Adrenal gland (tissue), 12 donors: ENCODE results near the gene MAP3K7. TPM values are rescaled to one million over a fixed set of nuclear protein-coding genes. Genes with fewer than 3 reads are reported as not detected.

ENCODE experiments used
- DNase-seq, 7 donors: peaks; one replicate each; pipeline ENCODE4 v3.0.0-alpha.2; 2019 to 2020
- H3K27ac ChIP-seq, 5 donors: fragments of 200-600 bp; sonication (generic) in 4 of 5; 1 replicate in 3 of 5; 2 replicates in 2 of 5; pipeline versions ENCODE4 v1.5.1 to v1.8.0; 2016 to 2020; ENCODE audit warnings: mild to moderate bottlenecking in 1 of 5
- H3K27me3 ChIP-seq: fragments of 200-600 bp; 2 replicates; pipeline ENCODE4 v1.8.0; 2021
- H3K36me3 ChIP-seq, 2 donors: fragments of 200-600 bp; replicated peaks in 1 of 2; 1 replicate in 1 of 2; 2 replicates in 1 of 2; pipeline versions ENCODE4 v1.5.1 to v1.8.0; 2018 to 2022
- H3K4me1 ChIP-seq, 2 donors: fragments of 200-600 bp; replicated peaks in 1 of 2; 1 replicate in 1 of 2; 2 replicates in 1 of 2; pipeline versions ENCODE4 v1.5.1 to v1.8.0; 2018 to 2021
- H3K4me3 ChIP-seq, 4 donors: fragments of 200-600 bp; sonication (generic) in 3 of 4; one replicate each; pipeline ENCODE4 v1.5.1; 2016 to 2018
- H3K9me3 ChIP-seq, 3 donors: fragments of 200-600 bp; sonication (generic) in 1 of 3; replicated peaks in 1 of 3; 1 replicate in 2 of 3; 2 replicates in 1 of 3; pipeline versions ENCODE4 v1.5.1 to v1.8.0; 2016 to 2021
- POLR2A ChIP-seq, 2 donors: fragments of 450-650 bp; IDR thresholded peaks; one replicate each; pipeline ENCODE4 v1.6.1; 2017; ENCODE audit warnings: antibody characterized with exemption in 2 of 2, mild to moderate bottlenecking in 2 of 2, moderate library complexity in 1 of 2
- WGBS, 4 donors: extraction: QIAGEN DNeasy Blood & Tissue Kit in 2 of 4; methylation state at CpG; one replicate each; pipeline versions ENCODE4 v1.1.5 to v1.1.7; 2013 to 2017; 5-methylcytosine and 5-hydroxymethylcytosine counted together
- intact Hi-C, 2 donors: fragments of 100-400 bp; cut with DNase I; formaldehyde crosslinking; loops; one replicate each; pipeline versions ENCODE4 v1.14.1 to v1.15.0; 2022 to 2023
- polyA plus RNA-seq, 3 donors: library from polyadenylated mRNA; stranded (reverse); fragments of 200-250 nt in 2 of 3; fragments of 350-450 nt in 1 of 3; fragmentation: Illumina TruSeq in 1 of 3; extraction: RNeasy Lipid Tissue Mini Kit (QIAGEN cat#74804) in 1 of 3; gene quantifications; one replicate each; pipeline ENCODE4 v1.2.3, GENCODE V29; 2013 to 2014
- total RNA-seq, 9 donors: library from RNA; depleted of rRNA in 4 of 9; stranded (reverse); fragments of >200 nt in 4 of 9; fragments of 120-200 nt in 1 of 9; fragmentation: NEBNext Ultra II Directional in 1 of 9; extraction: Animal tissue kit (Norgen Biotek cat#: 25700) in 1 of 9; gene quantifications; one replicate each; pipeline versions ENCODE4 v1.1.0 to v1.2.4, GENCODE V29; 2013 to 2023
- TF ChIP-seq, protein P1 (sequence below), 6 experiments: fragments of 450-650 bp in 4 of 6; fragments of 200-600 bp in 2 of 6; sonication (generic) in 1 of 6; IDR thresholded peaks; 1 replicate in 5 of 6; 2 replicates in 1 of 6; pipeline versions ENCODE4 v1.5.1 to v1.8.0; 2016 to 2021; ENCODE audit warnings: antibody characterized with exemption in 6 of 6, mild to moderate bottlenecking in 2 of 6, moderate library complexity in 1 of 6
- donor health status: healthy with polysubstance abuse.
- donor health status: Bipolar disorder and iron deficiency.
- donor health status: DM: yes; HTN: yes; CAD: no.
- donor health status: DM: no; HTN: no; CAD: no.
- donor health status: DM: no; HTN: no; CAD: no.
- donor health status: DM: yes; HTN: yes; CAD: no.

The MAP3K7 gene
- total and polyA plus RNA-seq, 12 donors = 14.4 to 35.1 (median 21.1) TPM

DNA sequence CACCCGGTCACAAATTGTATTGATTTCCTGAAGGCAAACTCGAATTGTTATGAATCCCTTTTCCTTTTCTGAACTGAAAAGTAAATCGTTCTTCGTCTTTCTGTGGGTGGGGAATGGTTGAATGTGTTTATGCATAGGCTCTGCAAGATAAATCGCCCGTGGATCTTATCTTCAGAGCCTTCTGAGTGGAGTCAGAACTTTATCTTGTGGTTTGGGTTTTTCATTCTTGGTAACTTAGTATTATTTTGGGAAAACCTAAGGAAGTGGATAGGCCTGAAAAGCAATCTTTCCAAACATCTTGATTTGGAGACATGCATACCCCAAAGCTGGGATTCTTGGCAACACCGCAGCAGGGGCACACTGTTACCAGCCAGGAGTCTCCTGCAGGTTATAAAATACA lies 122.4 kb downstream of the MAP3K7 start:
- H3K27ac ChIP-seq = no peak overlapping the region
- WGBS, 4 donors = 85 to 87% (median 86%) methylated on average over 7 of the region's 7 CpGs
- TF ChIP-seq, protein P1, sequence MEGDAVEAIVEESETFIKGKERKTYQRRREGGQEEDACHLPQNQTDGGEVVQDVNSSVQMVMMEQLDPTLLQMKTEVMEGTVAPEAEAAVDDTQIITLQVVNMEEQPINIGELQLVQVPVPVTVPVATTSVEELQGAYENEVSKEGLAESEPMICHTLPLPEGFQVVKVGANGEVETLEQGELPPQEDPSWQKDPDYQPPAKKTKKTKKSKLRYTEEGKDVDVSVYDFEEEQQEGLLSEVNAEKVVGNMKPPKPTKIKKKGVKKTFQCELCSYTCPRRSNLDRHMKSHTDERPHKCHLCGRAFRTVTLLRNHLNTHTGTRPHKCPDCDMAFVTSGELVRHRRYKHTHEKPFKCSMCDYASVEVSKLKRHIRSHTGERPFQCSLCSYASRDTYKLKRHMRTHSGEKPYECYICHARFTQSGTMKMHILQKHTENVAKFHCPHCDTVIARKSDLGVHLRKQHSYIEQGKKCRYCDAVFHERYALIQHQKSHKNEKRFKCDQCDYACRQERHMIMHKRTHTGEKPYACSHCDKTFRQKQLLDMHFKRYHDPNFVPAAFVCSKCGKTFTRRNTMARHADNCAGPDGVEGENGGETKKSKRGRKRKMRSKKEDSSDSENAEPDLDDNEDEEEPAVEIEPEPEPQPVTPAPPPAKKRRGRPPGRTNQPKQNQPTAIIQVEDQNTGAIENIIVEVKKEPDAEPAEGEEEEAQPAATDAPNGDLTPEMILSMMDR (IDR thresholded peaks at IDR 0.05) = no peak
- TF ChIP-seq POLR2A (IDR thresholded peaks at IDR 0.05) = no peak

DNA sequence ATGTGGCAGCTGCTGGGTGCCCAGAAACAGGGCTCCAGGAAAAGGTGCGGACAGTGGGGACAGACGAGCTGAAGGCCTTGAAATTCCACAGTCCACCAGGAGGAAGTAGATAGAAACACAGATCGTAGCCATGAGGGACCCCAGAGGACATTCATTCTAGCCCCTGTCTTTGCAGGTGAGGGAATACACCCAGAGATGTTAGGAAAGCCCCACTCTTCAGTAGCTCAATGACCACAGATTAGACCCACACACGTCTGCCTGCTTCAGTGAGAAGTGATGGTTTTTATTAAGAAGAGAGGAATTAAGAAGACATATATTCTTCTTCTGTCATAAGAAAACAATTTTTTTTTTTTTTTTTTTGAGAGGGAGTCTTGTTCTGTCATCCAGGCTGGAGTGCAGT lies 123.0 kb downstream of the MAP3K7 start:
- Histone ChIP-seq H3K27me3 (no peaks in the 10 kb centered on the region), H3K4me3 (no peak overlapping the region), H3K4me1 (no peaks in the 10 kb centered on the region), H3K27ac (no peak overlapping the region), H3K36me3 (no peaks in the 10 kb centered on the region), H3K9me3 (no peaks in the 10 kb centered on the region)
- no peak for DNase-seq
- TF ChIP-seq POLR2A (IDR thresholded peaks at IDR 0.05) = no peak
- TF ChIP-seq, protein P1 (IDR thresholded peaks at IDR 0.05) = no peak
- WGBS, 4 donors = 74 to 88% (median 85%) methylated on average over 4 of the region's 4 CpGs
- intact Hi-C loops = no loop called here

More for the DNA sequence above, 122.4 kb downstream of the MAP3K7 start:
- H3K36me3 ChIP-seq = no peaks in the 10 kb centered on the region
- H3K4me1 ChIP-seq = no peaks in the 10 kb centered on the region
- H3K9me3 ChIP-seq = no peaks in the 10 kb centered on the region
- DNase-seq = no peak
- intact Hi-C loops = no loop called here
- H3K4me3 ChIP-seq = no peak overlapping the region
- H3K27me3 ChIP-seq = no peaks in the 10 kb centered on the region
